Fibroblast of villous mesenchyme (primary cell): ENCODE results near the gene PHF2. TPM values are rescaled to one million over a fixed set of nuclear protein-coding genes. Genes with fewer than 3 reads are reported as not detected.

Experiments used
- DNase-seq: peaks from one replicate; pipeline ENCODE4 v3.0.0-alpha.2; 2010; ENCODE audit warnings: low read depth
- H3K4me3 ChIP-seq: 2 replicates; pipeline ENCODE4 v1.5.1; 2011; ENCODE audit warnings: low read depth, mild to moderate bottlenecking, low read length
- CTCF ChIP-seq: IDR thresholded peaks from 2 replicates; pipeline ENCODE4 v1.5.1; 2012; ENCODE audit warnings: low read depth, mild to moderate bottlenecking, low read length; ENCODE audit not compliant: insufficient read depth
- total RNA-seq: library from RNA; depleted of rRNA; stranded (reverse); fragments of >200 nt; gene quantifications from 2 replicates; pipeline ENCODE4 v1.2.3, GENCODE V29; 2012

Gene PHF2
- total RNA-seq, 1 donor = 15.5 TPM

- peak; percentile 93 for TF ChIP-seq CTCF
- peak; percentile 97 for DNase-seq
- peak overlapping the region; percentile 72 for H3K4me3 ChIP-seq
Observed at GRCh38 chr9:93566408-93567270, 9.7 kb upstream of the PHF2 start.

- H3K4me3 ChIP-seq = peak overlapping the region; percentile 72
- DNase-seq = no peak
- no peak for TF ChIP-seq CTCF
Observed at GRCh38 chr9:93567271-93567959, 9.0 kb upstream of the PHF2 start.

- no peak for DNase-seq
- no peak for TF ChIP-seq CTCF
- no peak overlapping the region for H3K4me3 ChIP-seq
Observed at GRCh38 chr9:93568169-93568568, 8.2 kb upstream of the PHF2 start.

- no peak for DNase-seq
- H3K4me3 ChIP-seq = no peak overlapping the region
- no peak for TF ChIP-seq CTCF
Observed at GRCh38 chr9:93569621-93570174, 6.7 kb upstream of the PHF2 start.

GRCh38 chr9:93572221-93572620 is 4.2 kb upstream of the PHF2 start:
- no peak for TF ChIP-seq CTCF

GRCh38 chr9:93572636-93573515 is 3.5 kb upstream of the PHF2 start:
- TF ChIP-seq CTCF = no peak
- no peak overlapping the region for H3K4me3 ChIP-seq
- DNase-seq = no peak

More at GRCh38 chr9:93572221-93572620, 4.2 kb upstream of the PHF2 start:
- H3K4me3 ChIP-seq = no peak overlapping the region
- no peak for DNase-seq
